Measurements from ENCODE around the gene CPLX4. TPM values are rescaled to one million over a fixed set of nuclear protein-coding genes. Genes with fewer than 3 reads are reported as not detected.

CPLX4 gene
- total and polyA plus RNA-seq, 4 donors: 0.01 TPM; not detected in 3

DNA sequence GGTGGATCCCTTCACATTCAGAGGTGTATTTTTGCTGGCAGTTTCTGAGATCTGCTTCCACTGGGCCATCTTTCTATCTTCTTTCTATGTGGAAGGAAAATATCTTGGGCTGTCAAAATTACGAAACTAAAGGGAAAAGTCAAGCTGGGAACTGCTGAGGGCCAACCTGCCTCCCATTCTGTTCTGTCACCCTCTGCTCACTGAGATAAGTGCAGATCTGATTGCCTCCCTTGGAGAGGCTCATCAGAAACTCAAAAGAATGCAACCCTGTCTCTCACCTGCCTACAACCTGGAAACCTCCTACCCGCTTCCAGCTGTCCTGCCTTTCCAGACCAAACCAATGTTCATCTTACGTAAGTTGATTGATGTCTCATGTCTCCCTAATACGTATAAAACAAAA, 71.7 kb downstream of the CPLX4 start:
- no peak overlapping the region for H3K9ac ChIP-seq (ENCODE audit: insufficient read depth in 1 of 2, low read length in 2 of 2)
- H3K36me3 ChIP-seq (ENCODE audit: control insufficient read depth in 4 of 4, insufficient read depth in 4 of 4, low read length in 4 of 4): no peaks in the 10 kb centered on the region
- no peak overlapping the region for H3K4me3 ChIP-seq
- peaks cover 0 to 1% (median 0%) of the 10 kb centered on the region in 4 donors for H3K9me3 ChIP-seq (ENCODE audit: control insufficient read depth in 4 of 4, insufficient read depth in 3 of 4, low read length in 3 of 4)
- ATAC-seq (ENCODE audit: insufficient read depth, low FRiP score): no peak
- H3K27me3 ChIP-seq (ENCODE audit: control insufficient read depth in 3 of 3, insufficient read depth in 3 of 3, low read length in 2 of 3): peaks cover 0 to 34% (median 31%) of the 10 kb centered on the region in 3 donors
- TF ChIP-seq, protein P1, sequence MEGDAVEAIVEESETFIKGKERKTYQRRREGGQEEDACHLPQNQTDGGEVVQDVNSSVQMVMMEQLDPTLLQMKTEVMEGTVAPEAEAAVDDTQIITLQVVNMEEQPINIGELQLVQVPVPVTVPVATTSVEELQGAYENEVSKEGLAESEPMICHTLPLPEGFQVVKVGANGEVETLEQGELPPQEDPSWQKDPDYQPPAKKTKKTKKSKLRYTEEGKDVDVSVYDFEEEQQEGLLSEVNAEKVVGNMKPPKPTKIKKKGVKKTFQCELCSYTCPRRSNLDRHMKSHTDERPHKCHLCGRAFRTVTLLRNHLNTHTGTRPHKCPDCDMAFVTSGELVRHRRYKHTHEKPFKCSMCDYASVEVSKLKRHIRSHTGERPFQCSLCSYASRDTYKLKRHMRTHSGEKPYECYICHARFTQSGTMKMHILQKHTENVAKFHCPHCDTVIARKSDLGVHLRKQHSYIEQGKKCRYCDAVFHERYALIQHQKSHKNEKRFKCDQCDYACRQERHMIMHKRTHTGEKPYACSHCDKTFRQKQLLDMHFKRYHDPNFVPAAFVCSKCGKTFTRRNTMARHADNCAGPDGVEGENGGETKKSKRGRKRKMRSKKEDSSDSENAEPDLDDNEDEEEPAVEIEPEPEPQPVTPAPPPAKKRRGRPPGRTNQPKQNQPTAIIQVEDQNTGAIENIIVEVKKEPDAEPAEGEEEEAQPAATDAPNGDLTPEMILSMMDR (IDR thresholded peaks at IDR 0.05; ENCODE audit: control extremely low read depth, extremely low read depth): no peak
- 55 to 62% methylated on average over 4 of the region's 4 CpGs for WGBS, 2 donors
- DNase-seq: no peak
- peaks cover 0 to 2% (median 0%) of the 10 kb centered on the region in 5 donors for H3K4me1 ChIP-seq (ENCODE audit: control insufficient read depth in 5 of 5, insufficient read depth in 5 of 5, low read length in 5 of 5)
- no peak overlapping the region for H3K27ac ChIP-seq (ENCODE audit: low read depth in 1 of 2, low read length in 1 of 2)

Other genes starting within 250 kb of the CPLX4 start
- gene SEC11C, start 178.8 kb downstream of the CPLX4 start, total RNA-seq: 100 to 1,000 TPM in 1 of 2 donors, 10 to 100 TPM in 1; 42.7 to 103 TPM
- 10 to 100 TPM; 74.3 to 93.9 TPM for gene SEC11C, start 178.8 kb downstream of the CPLX4 start, polyA plus RNA-seq
- 10 to 100 TPM in 1 of 2 donors, 1 to 10 TPM in 1; 4.0 to 40.8 TPM for gene GRP, start 98.5 kb downstream of the CPLX4 start, total RNA-seq
- gene GRP, start 98.5 kb downstream of the CPLX4 start, polyA plus RNA-seq: 1 to 10 TPM; 3.4 to 9.6 TPM
- gene RAX, start 45.2 kb downstream of the CPLX4 start, total RNA-seq: not detected
- under 1 TPM in 1 of 2 donors, not detected in 1; 0.02 TPM for gene RAX, start 45.2 kb downstream of the CPLX4 start, polyA plus RNA-seq
- 100 to 1,000 TPM in 1 of 2 donors, 10 to 100 TPM in 1; 93.5 to 108 TPM for gene LMAN1, start 40.6 kb upstream of the CPLX4 start, total RNA-seq
- 10 to 100 TPM; 18.9 to 40.8 TPM for gene LMAN1, start 40.6 kb upstream of the CPLX4 start, polyA plus RNA-seq